HG02571 (cell line): ENCODE measurements around the gene BORCS5.

ENCODE experiments used
- ATAC-seq: cut with Tn5 transposase; IDR thresholded peaks from one replicate; pipeline ENCODE4 v1.9.1; 2021; ENCODE audit warnings: mild to moderate bottlenecking, moderate library complexity; ENCODE audit not compliant: unreplicated experiment

Gene BORCS5

GRCh38 chr12:12427568-12427967 lies 70.7 kb downstream of the BORCS5 start:
- no peak for ATAC-seq

DNA sequence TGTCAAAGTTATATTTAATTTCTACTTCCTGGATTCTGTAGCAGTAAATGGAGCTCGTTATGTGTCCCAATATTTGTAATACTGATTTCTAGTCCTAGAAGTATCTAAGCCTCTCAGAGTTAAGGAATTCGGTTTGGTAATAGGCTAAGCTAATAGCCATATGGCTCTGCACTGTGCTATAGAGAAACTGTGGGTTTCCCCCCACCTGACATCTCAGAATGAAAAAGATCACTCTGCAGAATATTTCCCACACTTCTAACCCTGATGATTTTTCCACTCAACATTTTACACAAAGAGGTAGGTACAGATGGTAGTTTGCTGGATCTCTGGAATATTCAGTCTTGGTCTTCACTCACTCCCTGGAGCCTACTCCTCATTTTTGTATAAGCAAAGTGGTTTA lies 71.2 kb downstream of the BORCS5 start:
- ATAC-seq, result no peak

- no peak for ATAC-seq
Measured at GRCh38 chr12:12428961-12429657, 72.2 kb downstream of the BORCS5 start.

- no peak for ATAC-seq
Measured at GRCh38 chr12:12432364-12432763, 75.5 kb downstream of the BORCS5 start.

DNA sequence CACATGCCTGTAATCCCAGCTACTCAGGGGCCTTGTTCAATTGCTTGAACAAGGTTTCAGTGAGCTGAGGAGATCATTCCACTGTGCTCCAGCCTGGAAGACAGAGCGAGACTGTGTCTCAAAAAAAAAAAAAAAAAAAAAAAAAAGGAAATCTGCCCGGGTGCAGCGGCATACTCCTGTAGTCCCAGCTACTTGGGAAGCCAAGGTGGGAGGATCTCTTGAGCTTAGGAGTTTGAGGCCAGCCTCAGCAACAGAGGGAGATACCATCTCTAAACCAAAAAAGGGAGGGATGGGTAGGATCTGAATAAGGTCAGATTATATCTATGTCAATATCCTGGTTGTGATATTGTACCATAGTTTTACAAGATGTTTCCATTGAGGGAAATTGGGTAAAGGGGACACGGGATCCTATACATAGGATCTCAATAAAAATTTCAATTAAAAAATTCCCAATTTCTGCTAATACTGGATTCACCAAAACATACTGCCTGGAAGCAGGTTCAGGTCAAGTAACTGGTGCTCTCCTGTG lies 76.4 kb downstream of the BORCS5 start:
- ATAC-seq, result no peak

DNA sequence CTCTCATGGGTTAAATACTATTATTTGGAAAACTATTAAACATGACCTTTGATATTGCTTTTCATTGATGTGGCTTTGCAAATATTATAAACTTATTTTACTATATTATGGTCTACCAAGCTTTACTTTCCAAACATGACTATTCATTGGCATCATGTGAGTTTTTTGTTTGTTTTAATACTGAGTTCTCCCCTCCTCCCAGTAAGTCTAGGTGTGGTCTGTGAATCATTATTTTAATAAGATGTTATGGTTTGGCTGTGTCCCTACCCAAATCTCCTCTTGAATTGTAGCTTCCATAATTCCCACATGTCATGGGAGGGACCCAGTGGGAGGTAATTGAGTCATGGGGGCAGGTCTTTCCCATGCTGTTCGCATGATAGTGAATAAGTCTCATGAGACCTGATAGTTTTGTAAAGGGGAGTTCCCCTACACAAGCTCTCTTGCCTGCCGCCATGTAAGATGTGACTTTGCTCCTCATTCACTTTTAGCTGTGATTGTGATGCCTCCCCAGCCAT lies 80.0 kb downstream of the BORCS5 start:
- ATAC-seq, result no peak

- ATAC-seq, result no peak
Measured at GRCh38 chr12:12439636-12440035, 82.8 kb downstream of the BORCS5 start.

DNA sequence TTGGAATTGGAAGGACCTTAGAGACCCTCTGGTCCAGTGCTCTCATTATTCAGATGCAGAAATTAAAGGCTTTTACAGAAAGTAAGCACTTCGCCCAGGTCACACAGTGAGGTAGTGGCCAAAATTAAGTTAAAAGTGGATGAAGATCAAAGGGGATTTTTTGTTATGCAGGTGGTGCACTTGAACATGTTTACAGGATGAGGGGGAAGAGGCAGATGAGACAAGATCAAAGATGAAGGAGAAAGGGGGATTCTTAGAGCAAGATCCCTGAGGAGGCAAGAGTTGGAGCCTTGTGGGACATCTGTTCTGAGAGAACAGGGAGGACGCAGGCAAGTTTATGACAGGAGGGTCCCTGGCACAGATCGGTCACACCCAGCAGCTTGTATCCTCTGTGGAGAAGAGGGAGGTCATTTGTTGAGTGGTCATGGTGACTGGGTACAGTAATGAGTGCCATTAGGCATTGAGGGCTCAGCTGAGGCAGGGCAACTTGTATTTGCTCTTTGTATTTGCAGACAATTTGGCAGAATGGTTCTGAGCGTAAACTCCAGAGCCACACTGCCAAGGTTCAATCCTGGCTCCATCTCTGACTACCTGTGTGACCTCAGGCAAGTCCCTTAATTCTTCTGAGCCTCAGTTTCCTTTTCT lies 84.0 kb downstream of the BORCS5 start:
- no peak for ATAC-seq

GRCh38 chr12:12441429-12441807 lies 84.5 kb downstream of the BORCS5 start:
- no peak for ATAC-seq

DNA sequence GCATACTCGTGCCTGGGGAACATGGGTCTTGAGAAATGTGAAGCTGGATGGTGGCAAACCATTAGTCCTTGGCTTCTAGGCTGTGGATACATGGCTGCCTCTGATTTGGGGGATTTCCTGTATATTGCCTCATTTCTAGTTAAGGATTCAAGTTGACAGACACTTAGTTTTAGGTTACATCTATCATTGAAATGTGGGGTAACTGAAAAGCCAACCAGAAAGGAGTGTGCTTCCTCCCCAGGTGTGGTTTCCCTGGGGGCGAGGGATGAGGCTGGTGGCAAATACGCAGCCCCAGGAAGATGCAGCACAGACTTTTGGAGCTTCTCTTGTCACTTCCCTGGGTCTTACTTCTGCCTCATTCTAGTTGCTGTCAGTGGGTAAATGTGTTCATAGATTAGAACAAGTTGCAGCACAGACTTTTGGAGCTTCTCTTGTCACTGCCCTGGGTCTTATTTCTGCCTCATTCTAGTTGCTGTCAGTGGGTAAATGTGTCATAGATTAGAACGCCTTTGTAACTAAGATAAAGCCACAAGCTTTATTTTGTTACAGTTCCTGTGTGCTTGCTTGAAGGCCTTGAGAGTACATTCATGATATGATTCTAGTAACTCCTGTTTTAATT lies 85.1 kb downstream of the BORCS5 start:
- ATAC-seq, result no peak

DNA sequence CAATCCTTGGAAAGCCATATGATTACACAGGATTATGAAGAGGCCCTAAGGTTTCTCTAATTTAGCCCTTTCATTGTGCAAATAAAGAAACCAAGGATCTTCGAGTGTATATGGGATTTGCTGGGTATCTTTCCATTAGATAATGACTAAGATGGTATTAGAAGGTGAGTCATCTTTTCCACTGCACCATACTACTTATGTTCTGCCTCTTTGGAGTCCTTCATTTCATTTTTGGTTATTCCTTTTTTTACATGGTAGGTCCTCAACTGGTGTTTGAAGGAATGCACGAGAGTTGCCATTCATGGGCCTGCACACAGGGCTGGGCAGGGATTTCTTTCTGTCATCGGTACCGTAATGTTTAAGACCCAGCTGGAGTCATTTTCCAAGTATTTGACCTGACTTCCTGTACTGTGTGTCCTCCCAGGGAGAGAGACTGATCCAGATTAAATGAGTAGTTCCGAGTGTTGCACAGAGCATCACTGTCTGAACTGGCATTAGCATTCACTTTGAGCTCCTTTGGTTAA lies 85.7 kb downstream of the BORCS5 start:
- no peak for ATAC-seq

GRCh38 chr12:12443431-12443878 lies 86.6 kb downstream of the BORCS5 start:
- ATAC-seq, result no peak

- no peak for ATAC-seq
Measured at GRCh38 chr12:12445165-12445881, 88.4 kb downstream of the BORCS5 start.

DNA sequence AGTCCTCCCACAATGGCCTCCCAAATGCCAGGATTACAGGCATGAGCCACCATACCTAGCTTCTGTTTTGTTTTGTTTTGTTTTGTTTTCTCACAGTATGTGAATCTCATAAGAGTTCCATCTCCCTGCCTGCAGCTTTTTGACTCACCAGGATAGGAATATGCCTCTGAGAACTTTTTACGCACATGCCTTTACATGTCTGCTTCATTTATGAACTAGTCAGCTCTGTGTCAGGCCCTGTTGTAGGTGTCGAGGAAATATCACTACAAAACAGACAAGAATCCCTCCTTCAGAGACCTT lies 89.0 kb downstream of the BORCS5 start:
- no peak for ATAC-seq

GRCh38 chr12:12446786-12447185 lies 89.9 kb downstream of the BORCS5 start:
- no peak for ATAC-seq

GRCh38 chr12:12447236-12447635 lies 90.4 kb downstream of the BORCS5 start:
- no peak for ATAC-seq

DNA sequence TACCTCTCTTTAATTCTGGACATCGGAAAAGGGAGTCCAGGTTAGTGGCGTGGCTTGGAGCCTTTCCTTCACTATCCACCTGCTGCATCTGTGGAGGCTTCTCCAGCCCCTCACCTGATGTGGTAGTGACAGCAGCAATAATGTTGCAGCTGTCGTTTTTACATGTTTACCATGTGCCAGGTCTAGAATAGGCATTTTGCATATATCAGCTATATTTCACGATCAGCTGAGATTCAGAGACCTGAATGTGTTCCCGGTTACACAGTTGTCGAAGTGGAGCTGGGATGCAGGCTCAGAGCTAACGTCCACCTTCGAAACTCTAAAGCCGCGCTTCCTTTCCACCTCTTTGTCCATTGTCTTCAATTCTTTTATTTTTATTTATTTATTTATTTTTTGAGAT lies 91.0 kb downstream of the BORCS5 start:
- no peak for ATAC-seq

DNA sequence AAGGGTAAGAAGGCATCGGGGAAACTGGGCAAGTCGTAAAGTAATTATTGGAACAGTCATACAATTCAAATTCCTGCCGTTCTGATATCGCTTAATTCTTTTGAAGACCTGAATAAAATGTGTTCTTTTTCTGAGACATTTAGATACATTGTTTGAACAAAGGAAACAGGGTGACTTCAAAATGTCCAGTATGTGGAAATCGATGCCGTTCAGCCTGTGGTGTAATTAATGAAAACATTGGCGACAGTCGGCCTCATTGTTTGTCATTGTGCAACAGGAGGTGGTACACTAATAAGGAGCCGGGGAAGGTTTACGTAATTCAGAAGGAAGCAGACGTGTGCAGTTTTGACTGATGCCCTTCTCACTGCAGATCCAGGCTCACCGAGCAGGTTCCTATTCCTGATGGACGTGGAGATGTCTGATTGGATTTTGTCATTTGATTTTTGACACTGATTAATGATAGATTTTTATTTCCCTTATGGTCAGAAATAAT lies 92.7 kb downstream of the BORCS5 start:
- ATAC-seq, result no peak

DNA sequence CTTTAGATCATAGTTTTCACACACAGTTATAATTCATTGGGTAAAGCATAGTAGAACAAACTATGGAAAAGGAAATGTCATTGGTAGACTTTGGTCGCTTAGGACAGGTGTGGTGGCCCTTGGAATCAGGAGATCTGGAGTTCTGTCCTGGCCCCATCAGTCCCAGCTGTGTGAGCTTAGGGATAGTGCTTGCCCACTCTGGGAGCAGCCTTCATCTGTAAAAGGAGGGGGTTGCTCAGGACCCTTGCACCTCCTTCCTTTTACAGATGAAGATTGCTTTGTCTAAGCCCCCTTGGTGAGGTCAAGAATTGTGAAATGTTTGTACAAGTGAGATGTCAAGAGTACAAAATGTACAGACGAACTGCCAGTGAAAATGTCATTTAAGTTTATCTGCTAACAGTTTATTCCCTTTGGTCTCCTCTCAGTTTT lies 93.2 kb downstream of the BORCS5 start:
- ATAC-seq, result no peak

GRCh38 chr12:12451098-12451497 lies 94.2 kb downstream of the BORCS5 start:
- no peak for ATAC-seq

DNA sequence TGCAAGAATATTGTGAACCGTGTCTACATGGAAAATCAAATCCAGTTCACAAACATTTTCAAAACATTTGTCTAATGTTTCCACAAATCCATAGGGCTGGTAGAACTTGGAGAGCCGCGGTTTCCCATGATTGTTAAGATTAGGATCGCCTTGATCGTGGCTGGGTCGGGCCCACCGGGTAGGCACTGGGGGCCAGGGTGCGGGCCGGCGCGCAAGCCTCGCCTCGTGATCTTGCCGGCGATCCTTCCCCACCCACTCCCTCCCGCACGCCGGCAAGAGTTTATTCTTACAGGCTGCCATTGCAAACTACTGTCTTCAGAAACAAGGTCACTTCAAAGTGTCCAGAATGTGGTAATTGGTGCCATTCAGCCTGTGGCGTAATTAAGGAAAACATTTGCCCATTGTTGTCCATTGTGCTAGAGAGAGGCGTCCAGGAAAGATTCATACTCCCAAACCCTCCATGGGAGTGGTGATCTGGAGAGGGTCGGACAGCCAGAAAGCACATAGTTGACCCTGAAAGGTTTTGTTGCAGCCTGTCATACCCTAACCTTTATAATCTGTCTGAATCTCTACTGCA lies 95.5 kb downstream of the BORCS5 start:
- no peak for ATAC-seq
